Psoas muscle (tissue), 8 donors: ENCODE results near the gene FOSL1. TPM values are rescaled to one million over a fixed set of nuclear protein-coding genes. Genes with fewer than 3 reads are reported as not detected.
"Not testable (repeated sequence)": the region's sequence is repeated elsewhere in the genome, so short reads cannot be mapped to it uniquely, and the experiment has no call there.

Experiments
- ATAC-seq, 4 donors: fragments of 200-7000 bp; cut with Tn5 transposase; one replicate each; pipeline ENCODE4 v1.9.1; 2020; ENCODE audit warnings: moderate library complexity in 3 of 4, mild to moderate bottlenecking in 2 of 4
- DNase-seq, 2 donors: peaks; one replicate each; pipeline ENCODE4 v3.0.0-alpha.2; 2020
- H3K27ac ChIP-seq: fragments of 200-600 bp; one replicate; pipeline ENCODE4 v1.8.0; 2022
- H3K27me3 ChIP-seq, 3 donors: fragments of 200-600 bp in 1 of 3; one replicate each; pipeline versions ENCODE4 v1.6.1 to v1.8.0; 2013 to 2022; ENCODE audit warnings: low read length in 2 of 3, mild to moderate bottlenecking in 2 of 3, moderate library complexity in 1 of 3; ENCODE audit not compliant: insufficient read depth in 3 of 3
- H3K36me3 ChIP-seq, 2 donors: fragments of 200-600 bp in 1 of 2; one replicate each; pipeline versions ENCODE4 v1.6.1 to v1.8.0; 2013 to 2022; ENCODE audit warnings: low read depth in 1 of 2, mild to moderate bottlenecking in 1 of 2, moderate library complexity in 1 of 2; ENCODE audit not compliant: insufficient read depth in 1 of 2
- H3K4me1 ChIP-seq: fragments of 200-600 bp; one replicate; pipeline ENCODE4 v1.8.0; 2022
- H3K4me3 ChIP-seq: fragments of 200-600 bp; one replicate; pipeline ENCODE4 v1.8.0; 2022; ENCODE audit warnings: mild to moderate bottlenecking
- H3K9me3 ChIP-seq: fragments of 200-600 bp; one replicate; pipeline ENCODE4 v1.8.0; 2022
- WGBS, 3 donors: extraction: QIAGEN DNeasy Blood & Tissue Kit; methylation state at CpG; one replicate each; pipeline versions ENCODE4 v1.1.6 to v1.1.7; 2013; 5-methylcytosine and 5-hydroxymethylcytosine counted together
- intact Hi-C, 2 donors: fragments of 100-400 bp; cut with DNase I; formaldehyde crosslinking; loops; one replicate each; pipeline versions ENCODE4 v1.11.0 to v1.14.2; 2022
- polyA plus RNA-seq, 3 donors: library from polyadenylated mRNA; stranded (reverse); fragments of 200-250 nt; gene quantifications; one replicate each; pipeline ENCODE4 v1.2.3, GENCODE V29; 2013
- total RNA-seq, 4 donors: library from RNA; stranded (reverse); fragmentation: NEBNext Ultra II Directional in 2 of 4; extraction: Animal tissue kit (Norgen Biotek cat#: 25700) in 2 of 4; gene quantifications; one replicate each; pipeline versions ENCODE4 v1.2.1 to v1.2.4, GENCODE V29; 2021 to 2023
- TF ChIP-seq, protein P1 (sequence below): fragments of 200-600 bp; IDR thresholded peaks from one replicate; pipeline ENCODE4 v1.8.0; 2022; ENCODE audit warnings: antibody characterized with exemption
- donor health status: healthy with polysubstance abuse.
- donor health status: DM: no; HTN: no; CAD: no; lungs with moderate emphysema.
- donor health status: Bipolar disorder and iron deficiency.
- donor health status: healthy.
- donor health status: DM: yes; HTN: yes; CAD: no.
- donor health status: DM: no; HTN: no; CAD: no.
- donor health status: DM: no; HTN: no; CAD: no.
- donor health status: DM: yes; HTN: yes; CAD: no.

Gene FOSL1
- total and polyA plus RNA-seq, 7 donors = 0.75 to 257 (median 10.4) TPM

DNA sequence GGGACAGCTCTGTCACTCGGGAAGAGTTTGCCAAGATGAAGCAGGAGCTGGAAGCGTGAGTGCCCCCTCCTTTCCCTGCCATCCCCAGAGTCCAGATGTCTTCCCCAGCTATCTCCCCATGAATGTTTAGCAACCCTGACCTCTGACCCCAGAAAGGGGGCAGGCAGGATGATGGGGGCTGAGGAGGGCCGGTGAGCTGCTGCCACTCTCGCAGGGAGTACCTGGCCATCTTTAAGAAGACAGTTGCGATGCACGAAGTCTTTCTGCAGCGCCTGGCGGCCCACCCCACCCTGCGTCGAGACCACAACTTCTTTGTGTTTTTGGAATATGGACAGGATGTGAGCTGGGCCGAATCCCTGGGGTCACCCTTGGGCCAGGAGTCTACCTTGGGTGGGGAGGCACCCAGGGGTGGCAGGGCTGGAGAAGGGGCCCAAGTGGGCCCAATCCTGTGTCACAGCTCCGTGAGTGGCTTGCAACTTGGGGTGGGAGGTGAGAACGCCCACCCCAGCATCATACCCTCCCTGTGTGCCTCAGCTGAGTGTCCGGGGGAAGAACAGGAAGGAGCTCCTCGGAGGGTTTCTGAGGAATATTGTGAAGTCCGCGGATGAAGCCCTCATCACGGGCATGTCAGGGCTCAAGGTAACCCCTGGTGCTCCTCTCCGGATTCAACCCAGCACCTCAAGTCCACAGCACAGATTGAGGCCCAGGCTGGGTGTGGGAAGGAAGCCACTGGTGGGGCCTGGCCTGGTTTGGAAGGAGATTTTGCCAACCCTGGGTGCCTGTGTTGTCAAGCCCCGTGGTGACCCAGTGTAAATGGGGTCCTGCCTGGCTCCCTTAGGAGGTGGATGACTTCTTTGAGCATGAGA is 49.7 kb downstream of the FOSL1 start:
- no peaks in the 10 kb centered on the region for H3K4me1 ChIP-seq
- TF ChIP-seq, protein P1, sequence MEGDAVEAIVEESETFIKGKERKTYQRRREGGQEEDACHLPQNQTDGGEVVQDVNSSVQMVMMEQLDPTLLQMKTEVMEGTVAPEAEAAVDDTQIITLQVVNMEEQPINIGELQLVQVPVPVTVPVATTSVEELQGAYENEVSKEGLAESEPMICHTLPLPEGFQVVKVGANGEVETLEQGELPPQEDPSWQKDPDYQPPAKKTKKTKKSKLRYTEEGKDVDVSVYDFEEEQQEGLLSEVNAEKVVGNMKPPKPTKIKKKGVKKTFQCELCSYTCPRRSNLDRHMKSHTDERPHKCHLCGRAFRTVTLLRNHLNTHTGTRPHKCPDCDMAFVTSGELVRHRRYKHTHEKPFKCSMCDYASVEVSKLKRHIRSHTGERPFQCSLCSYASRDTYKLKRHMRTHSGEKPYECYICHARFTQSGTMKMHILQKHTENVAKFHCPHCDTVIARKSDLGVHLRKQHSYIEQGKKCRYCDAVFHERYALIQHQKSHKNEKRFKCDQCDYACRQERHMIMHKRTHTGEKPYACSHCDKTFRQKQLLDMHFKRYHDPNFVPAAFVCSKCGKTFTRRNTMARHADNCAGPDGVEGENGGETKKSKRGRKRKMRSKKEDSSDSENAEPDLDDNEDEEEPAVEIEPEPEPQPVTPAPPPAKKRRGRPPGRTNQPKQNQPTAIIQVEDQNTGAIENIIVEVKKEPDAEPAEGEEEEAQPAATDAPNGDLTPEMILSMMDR = no peak
- no peaks in the 10 kb centered on the region for H3K27me3 ChIP-seq
- no peak for DNase-seq
- H3K4me3 ChIP-seq = no peak overlapping the region
- H3K36me3 ChIP-seq = peaks cover 7 to 48% of the 10 kb centered on the region in 2 donors
- intact Hi-C loops = no loop called here
- 65 to 74% (median 72%) methylated on average over 20 of the region's 20 CpGs for WGBS, 3 donors
- ATAC-seq = peak in 2 of 4 donors; percentile 7 to 13
- peaks cover 4% of the 10 kb centered on the region for H3K9me3 ChIP-seq
- H3K27ac ChIP-seq = no peak overlapping the region

DNA sequence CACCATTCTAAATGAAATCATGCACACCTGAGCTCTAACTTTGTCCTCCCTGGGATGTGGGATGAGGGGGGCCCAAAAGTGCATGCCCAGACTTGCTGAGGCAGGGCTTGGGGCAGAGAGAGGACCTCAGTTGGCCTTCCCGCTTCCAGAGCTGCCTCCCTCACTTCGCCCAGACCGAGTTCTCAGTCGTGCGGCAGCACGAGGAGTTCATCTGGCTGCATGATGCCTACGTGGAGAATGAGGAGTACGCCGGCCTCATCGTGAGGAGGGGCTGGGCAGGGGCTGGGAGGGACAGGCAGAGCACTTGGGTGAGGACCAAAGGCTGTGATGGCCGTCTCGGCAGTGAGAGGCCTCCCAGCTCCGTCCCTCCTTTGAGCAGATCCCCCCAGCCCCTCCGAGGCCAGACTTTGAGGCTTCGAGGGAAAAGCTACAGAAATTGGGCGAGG is 50.4 kb downstream of the FOSL1 start:
- ATAC-seq (peak in 1 of 4 donors; percentile 5), DNase-seq (no peak)
- WGBS, 3 donors = 31 to 42% (median 39%) methylated on average over 16 of the region's 16 CpGs
- H3K27ac ChIP-seq = no peak overlapping the region
- TF ChIP-seq, protein P1 = no peak
- H3K4me3 ChIP-seq = no peak overlapping the region
- intact Hi-C loops = no loop called here
- peaks cover 4% of the 10 kb centered on the region for H3K9me3 ChIP-seq
- H3K36me3 ChIP-seq = peaks cover 7 to 41% of the 10 kb centered on the region in 2 donors
- no peaks in the 10 kb centered on the region for H3K4me1 ChIP-seq
- no peaks in the 10 kb centered on the region for H3K27me3 ChIP-seq

DNA sequence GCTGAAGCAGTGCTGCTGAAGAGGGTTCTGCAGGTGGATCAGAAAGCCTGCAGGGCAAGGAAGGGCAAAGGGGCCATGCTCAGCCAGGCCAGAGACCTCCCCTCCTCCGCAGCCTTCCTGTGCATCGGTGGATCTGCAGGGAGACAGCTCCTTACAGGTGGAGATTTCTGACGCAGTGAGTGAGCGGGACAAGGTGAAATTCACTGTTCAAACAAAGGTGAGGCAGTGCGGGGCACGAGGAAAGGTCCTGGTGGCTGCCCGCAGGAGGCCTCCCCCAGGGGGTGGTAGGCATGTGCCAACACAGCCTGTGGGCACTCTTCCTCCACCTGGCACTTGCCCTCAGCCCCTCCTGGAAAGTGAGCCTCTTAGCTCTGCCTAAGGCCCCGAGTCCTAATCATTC is 50.8 kb downstream of the FOSL1 start:
- H3K27ac ChIP-seq = no peak overlapping the region
- TF ChIP-seq, protein P1 = no peak
- H3K4me3 ChIP-seq = no peak overlapping the region
- peaks cover 4% of the 10 kb centered on the region for H3K9me3 ChIP-seq
- intact Hi-C loops = no loop called here
- H3K27me3 ChIP-seq = no peaks in the 10 kb centered on the region
- no peak for DNase-seq
- WGBS, 3 donors = 65 to 73% (median 68%) methylated on average over 8 of the region's 8 CpGs
- H3K4me1 ChIP-seq = no peaks in the 10 kb centered on the region
- no peak for ATAC-seq
- peaks cover 4 to 37% of the 10 kb centered on the region in 2 donors for H3K36me3 ChIP-seq

DNA sequence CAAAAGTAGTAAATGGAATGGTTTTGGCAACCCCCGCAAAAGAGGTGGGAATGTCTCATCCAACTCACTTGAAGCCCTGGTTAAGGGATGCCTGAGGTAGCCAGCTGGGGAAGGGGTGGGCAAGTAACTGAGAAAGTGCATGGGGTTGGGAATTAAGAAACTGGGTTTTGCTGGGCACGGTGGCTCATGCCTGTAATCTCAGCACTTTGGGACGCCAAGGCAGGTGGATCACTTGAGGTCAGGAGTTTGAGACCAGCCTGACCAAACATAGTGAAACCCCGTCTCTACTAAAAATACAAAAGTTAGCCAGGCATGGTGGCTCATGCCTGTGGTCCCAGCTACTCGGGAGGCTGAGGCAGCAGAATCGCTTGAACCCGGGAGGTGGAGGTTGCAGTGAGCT is 51.5 kb downstream of the FOSL1 start:
- H3K4me1 ChIP-seq, H3K27me3 ChIP-seq, intact Hi-C loops, H3K27ac ChIP-seq, H3K4me3 ChIP-seq, ATAC-seq, H3K9me3 ChIP-seq, DNase-seq: not testable (repeated sequence)
- peaks cover 0 to 30% of the 10 kb centered on the region in 2 donors for H3K36me3 ChIP-seq
- WGBS, 3 donors = 54 to 62% (median 61%) methylated on average over 7 of the region's 7 CpGs

DNA sequence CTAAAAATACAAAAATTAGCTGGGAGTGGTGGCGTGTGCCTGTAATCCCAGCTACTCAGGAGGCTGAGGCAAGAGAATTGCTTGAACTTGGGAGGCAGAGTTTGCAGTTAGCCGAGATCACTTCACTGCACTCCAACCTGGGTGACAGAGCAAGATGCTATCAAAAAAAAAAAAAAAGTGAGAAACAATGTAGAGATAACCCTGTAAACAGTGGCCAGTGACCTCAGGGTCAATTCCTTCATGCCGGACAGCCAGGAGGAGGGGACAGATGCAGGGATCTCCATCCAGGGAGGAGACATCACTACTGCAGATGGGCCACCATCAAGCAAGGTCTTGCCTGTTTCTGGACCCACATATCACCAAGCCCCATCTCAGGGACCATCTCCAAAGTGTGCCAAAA is 52.4 kb downstream of the FOSL1 start:
- TF ChIP-seq, protein P1 = no peak
- DNase-seq = no peak
- Histone ChIP-seq H3K4me1 (no peaks in the 10 kb centered on the region), H3K9me3 (peaks cover 4% of the 10 kb centered on the region), H3K27ac (no peak overlapping the region), H3K4me3 (no peak overlapping the region), H3K27me3 (no peaks in the 10 kb centered on the region), H3K36me3 (peaks cover 0 to 21% of the 10 kb centered on the region in 2 donors)
- 79 to 89% (median 82%) methylated on average over 3 of the region's 3 CpGs for WGBS, 3 donors
- intact Hi-C loops = no loop called here
- ATAC-seq = no peak
